GM12878 (cell line): ENCODE measurements around the gene EEF2K. TPM values are rescaled to one million over a fixed set of nuclear protein-coding genes. Genes with fewer than 3 reads are reported as not detected.

ENCODE experiments used
- ATAC-seq: fragments of 200-7000 bp; cut with Tn5 transposase; 3 replicates; pipeline ENCODE4 v1.9.1; 2020; ENCODE audit warnings: mild to moderate bottlenecking, moderate library complexity
- BruUV-seq: library from RNA; stranded (reverse); fragments of 400-500 nt; replicated peaks from 2 replicates; lab custom pipeline; 2021; lab: Mats Ljungman, UMichigan
- CTCF ChIA-PET: fragments of 300-600 bp; sonication (Branson Sonifier 250); formaldehyde crosslinking; extraction: SDS; loops from one replicate; lab custom pipeline; 2021; ENCODE audit warnings: inconsistent platforms; lab: Yijun Ruan, JAX
- POLR2A ChIA-PET: fragments of 350-600 bp; formaldehyde crosslinking; extraction: SDS; loops from one replicate; lab custom pipeline; 2021; ENCODE audit warnings: inconsistent platforms; lab: Charles Lee
- RAD21 ChIA-PET: fragments of 300-600 bp; sonication (Branson Sonifier 250); formaldehyde crosslinking; loops from one replicate; lab custom pipeline; 2023; ENCODE audit warnings: antibody characterized with exemption; ENCODE audit not compliant: unreplicated experiment; lab: Charles Lee
- SMC1A ChIA-PET: fragments of 300-600 bp; sonication (Branson Sonifier 250); formaldehyde crosslinking; loops from one replicate; lab custom pipeline; 2023; ENCODE audit not compliant: unreplicated experiment, uncharacterized antibody; lab: Charles Lee
- DNase-seq: peaks from one replicate; pipeline ENCODE4 v3.0.0-alpha.2; 2011; ENCODE audit warnings: low read depth, low spot score
- FAIRE-seq: peaks from 3 replicates; lab custom pipeline; 2011; peaks lifted over from hg19 to GRCh38; lab: Jason Lieb, UNC
- H2AFZ ChIP-seq: 2 replicates; pipeline ENCODE4 v1.6.0; 2011; ENCODE audit warnings: low read depth, low read length, control low read depth; ENCODE audit not compliant: control insufficient read depth
- H3K27ac ChIP-seq: 2 replicates; pipeline ENCODE4 v1.5.1; 2011; ENCODE audit warnings: control low read depth; ENCODE audit not compliant: control insufficient read depth, insufficient read depth
- H3K27me3 ChIP-seq, 2 experiments: replicated peaks in 1 of 2; 2 replicates each; pipeline versions ENCODE4 v1.6.0 to v1.6.1; 2011; ENCODE audit warnings: low read length in 1 of 2; ENCODE audit not compliant: control insufficient read depth in 2 of 2, insufficient read depth in 2 of 2
- H3K36me3 ChIP-seq, 2 experiments: 2 replicates each; pipeline ENCODE4 v1.5.1; 2011; ENCODE audit warnings: low read length in 1 of 2; ENCODE audit not compliant: control insufficient read depth in 2 of 2, insufficient read depth in 2 of 2
- H3K4me1 ChIP-seq: 2 replicates; pipeline ENCODE4 v1.6.1; 2011; ENCODE audit warnings: mild to moderate bottlenecking, low read length, moderate library complexity, mixed read lengths; ENCODE audit not compliant: control insufficient read depth, insufficient read depth
- H3K4me2 ChIP-seq: 2 replicates; pipeline ENCODE4 v1.6.0; 2011; ENCODE audit warnings: control low read depth; ENCODE audit not compliant: control insufficient read depth, insufficient read depth
- H3K4me3 ChIP-seq: fragments of 200-600 bp; sonication (generic); 2 replicates; pipeline ENCODE4 v1.5.1; 2016
- H3K79me2 ChIP-seq: 2 replicates; pipeline ENCODE4 v1.6.0; 2011; ENCODE audit warnings: low read length; ENCODE audit not compliant: control insufficient read depth, insufficient read depth
- H3K9ac ChIP-seq: 2 replicates; pipeline ENCODE4 v1.8.0; 2011; ENCODE audit warnings: low read length, control low read depth, mixed read lengths; ENCODE audit not compliant: control insufficient read depth, insufficient read depth
- H3K9me3 ChIP-seq: replicated peaks from 3 replicates; pipeline ENCODE4 v1.5.1; 2011; ENCODE audit warnings: mild to moderate bottlenecking, low read length; ENCODE audit not compliant: control insufficient read depth, insufficient read depth
- H4K20me1 ChIP-seq: 2 replicates; pipeline ENCODE4 v1.6.0; 2011; ENCODE audit not compliant: control insufficient read depth, insufficient read depth
- ESRRA ChIP-seq: IDR thresholded peaks from 2 replicates; pipeline ENCODE4 v1.6.1; 2012; ENCODE audit warnings: mild to moderate bottlenecking, low read length, improper control_type of control experiment
- HSF1 ChIP-seq: fragments of 150-350 bp; IDR thresholded peaks from 2 replicates; pipeline ENCODE4 v1.6.1; 2014; ENCODE audit warnings: mild to moderate bottlenecking, low read depth, low read length
- IRF4 ChIP-seq: IDR thresholded peaks from 2 replicates; pipeline ENCODE4 v1.6.1; 2011; ENCODE audit warnings: low read depth, low read length
- KLF5 ChIP-seq: fragments of 450-650 bp; IDR thresholded peaks from 2 replicates; pipeline ENCODE4 v1.6.1; 2014; ENCODE audit warnings: mild to moderate bottlenecking; ENCODE audit not compliant: partially characterized antibody
- MTA2 ChIP-seq: fragments of 450-650 bp; IDR thresholded peaks from 2 replicates; pipeline ENCODE4 v1.6.1; 2016; ENCODE audit warnings: low read depth, mild to moderate bottlenecking, moderate library complexity
- MXI1 ChIP-seq: fragments of 150-350 bp; IDR thresholded peaks from 2 replicates; pipeline ENCODE4 v1.6.1; 2011; ENCODE audit warnings: low read depth, mild to moderate bottlenecking, inconsistent platforms, low read length, improper control_type of control experiment
- POU2F2 ChIP-seq: IDR thresholded peaks from 3 replicates; pipeline ENCODE4 v1.6.1; 2011; ENCODE audit warnings: low read depth, mild to moderate bottlenecking, low read length, borderline replicate concordance
- RFX5 ChIP-seq: IDR thresholded peaks from 2 replicates; pipeline ENCODE4 v1.6.1; 2011; ENCODE audit warnings: low read depth, low read length, improper control_type of control experiment
- STAT1 ChIP-seq: fragments of 450-650 bp; conservative IDR thresholded peaks from 2 replicates; pipeline ENCODE4 v1.6.1; 2014; ENCODE audit warnings: antibody characterized with exemption, mild to moderate bottlenecking
- SUZ12 ChIP-seq: fragments of 200-600 bp; sonication (generic); IDR thresholded peaks from one replicate; pipeline ENCODE4 v1.6.1; 2018; ENCODE audit warnings: antibody characterized with exemption, mild to moderate bottlenecking; ENCODE audit not compliant: unreplicated experiment
- TCF3 ChIP-seq: IDR thresholded peaks from 2 replicates; pipeline ENCODE4 v1.6.1; 2012; ENCODE audit warnings: low read depth, mild to moderate bottlenecking, low read length, borderline replicate concordance; ENCODE audit not compliant: insufficient read depth
- ZZZ3 ChIP-seq: IDR thresholded peaks from 2 replicates; pipeline ENCODE4 v1.6.1; 2011; ENCODE audit warnings: low read depth; ENCODE audit not compliant: control insufficient read depth, insufficient read length
- WGBS: methylation state at CpG from one replicate; pipeline ENCODE4 v1.1.6; 2016; ENCODE audit warnings: low lambda C conversion rate; ENCODE audit not compliant: insufficient replicate concordance, insufficient coverage; ENCODE audit errors: missing lambda C conversion rate; 5-methylcytosine and 5-hydroxymethylcytosine counted together
- in situ Hi-C: fragments of 300-500 bp; cut with MboI; formaldehyde crosslinking; loops from 9 replicates; pipeline ENCODE4 v1.14.3; 2018; ENCODE audit warnings: mixed read lengths
- intact Hi-C: fragments of 100-400 bp; cut with micrococcal nuclease; formaldehyde crosslinking; loops from one replicate; pipeline ENCODE4 v1.14.2; 2022; ENCODE audit not compliant: unreplicated experiment
- polyA plus RNA-seq, 11 experiments: library from polyadenylated mRNA; depleted of rRNA in 4 of 11; unstranded in 6 of 11; stranded (reverse) in 5 of 11; fragments of >200 nt; fragmentation: Nextera tagmentation in 4 of 11; fragmentation: Illumina TruSeq in 1 of 11; extraction: Ambion mirVana in 4 of 11; extraction: Trizol in 1 of 11; gene quantifications; 1 replicate in 1 of 11; 2 replicates in 10 of 11; pipeline versions ENCODE4 v1.2.1 to v1.2.3, GENCODE V29; 2011 to 2016; ENCODE audit warnings: inconsistent platforms in 2 of 11, missing spikeins in 2 of 11, low read depth in 1 of 11
- total RNA-seq, 4 experiments: library from RNA; depleted of rRNA in 3 of 4; stranded (reverse); fragments of >200 nt in 3 of 4; fragmentation: Illumina TruSeq in 1 of 4; extraction: Trizol in 1 of 4; gene quantifications; 2 replicates each; pipeline versions ENCODE4 v1.2.1 to v1.2.3, GENCODE V29; 2013 to 2021
- TF ChIP-seq, protein P1 (sequence below): IDR thresholded peaks from 2 replicates; pipeline ENCODE4 v1.6.1; 2011; ENCODE audit warnings: mild to moderate bottlenecking, low read depth, low read length, moderate library complexity; ENCODE audit not compliant: insufficient replicate concordance
- TF ChIP-seq, protein P2 (sequence below): fragments of 450-650 bp; IDR thresholded peaks from 2 replicates; pipeline ENCODE4 v1.6.1; 2017; ENCODE audit warnings: mild to moderate bottlenecking, low read depth, inconsistent platforms; ENCODE audit not compliant: poor library complexity, severe bottlenecking
- TF ChIP-seq, protein P3 (sequence below): fragments of 450-650 bp; IDR thresholded peaks from 2 replicates; pipeline ENCODE4 v1.6.1; 2017; ENCODE audit warnings: low read depth, mild to moderate bottlenecking, moderate library complexity

Gene EEF2K
- total and polyA plus RNA-seq, 10 of the 15 experiments (the other 5 are each of a cell fraction or from before 2014, with no cell fraction given): 2.0 to 29.6 (median 12.2) TPM

- no peaks in the 10 kb centered on the region for H3K79me2 ChIP-seq
- no peaks in the 10 kb centered on the region for H3K4me1 ChIP-seq
- H2AFZ ChIP-seq: no peak overlapping the region
- ATAC-seq: no peak
- SMC1A ChIA-PET: interaction anchor here (0.8 to 1.4 kb wide), 2 partner anchors 9 to 68 kb away, joined by 3 read pairs; no protein-coding TSS in a partner anchor
- DNase-seq: no peak
- H3K4me3 ChIP-seq: no peak overlapping the region
- RAD21 ChIA-PET: no interaction called here
- no peaks in the 10 kb centered on the region for H4K20me1 ChIP-seq
- no peaks in the 10 kb centered on the region for H3K9me3 ChIP-seq
- no TSS peak for BruUV-seq
- over 99% methylated on average over 10 of the region's 10 CpGs for WGBS
- FAIRE-seq: no peak
- in situ Hi-C loops: loop anchor here (25.0 kb wide), 1 partner anchor 254 kb away; no protein-coding TSS in a partner anchor
- POLR2A ChIA-PET: no interaction called here
- intact Hi-C loops: no loop called here
- H3K27ac ChIP-seq: no peak overlapping the region
- no peak overlapping the region for H3K9ac ChIP-seq
- no peaks in the 10 kb centered on the region for H3K27me3 ChIP-seq
- no peak overlapping the region for H3K4me2 ChIP-seq
- H3K36me3 ChIP-seq: peaks cover 10 to 36% of the 10 kb centered on the region in 2 experiments; a peak in 3 of 4 replicates
- CTCF ChIA-PET: interaction anchor here (4.0 kb wide), 1 partner anchor 8 kb away, joined by 21 read pairs; no protein-coding TSS in a partner anchor
- TF ChIP-seq POU2F2 (no peak), ESRRA (no peak), HSF1 (no peak), KLF5 (no peak), TCF3 (no peak), IRF4 (no peak), RFX5 (no peak), STAT1 (no peak), MTA2 (no peak), SUZ12 (no peak), MXI1 (no peak), ZZZ3 (no peak)
- TF ChIP-seq, protein P1, sequence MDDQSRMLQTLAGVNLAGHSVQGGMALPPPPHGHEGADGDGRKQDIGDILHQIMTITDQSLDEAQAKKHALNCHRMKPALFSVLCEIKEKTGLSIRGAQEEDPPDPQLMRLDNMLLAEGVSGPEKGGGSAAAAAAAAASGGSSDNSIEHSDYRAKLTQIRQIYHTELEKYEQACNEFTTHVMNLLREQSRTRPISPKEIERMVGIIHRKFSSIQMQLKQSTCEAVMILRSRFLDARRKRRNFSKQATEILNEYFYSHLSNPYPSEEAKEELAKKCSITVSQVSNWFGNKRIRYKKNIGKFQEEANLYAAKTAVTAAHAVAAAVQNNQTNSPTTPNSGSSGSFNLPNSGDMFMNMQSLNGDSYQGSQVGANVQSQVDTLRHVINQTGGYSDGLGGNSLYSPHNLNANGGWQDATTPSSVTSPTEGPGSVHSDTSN: no peak
- TF ChIP-seq, protein P2, sequence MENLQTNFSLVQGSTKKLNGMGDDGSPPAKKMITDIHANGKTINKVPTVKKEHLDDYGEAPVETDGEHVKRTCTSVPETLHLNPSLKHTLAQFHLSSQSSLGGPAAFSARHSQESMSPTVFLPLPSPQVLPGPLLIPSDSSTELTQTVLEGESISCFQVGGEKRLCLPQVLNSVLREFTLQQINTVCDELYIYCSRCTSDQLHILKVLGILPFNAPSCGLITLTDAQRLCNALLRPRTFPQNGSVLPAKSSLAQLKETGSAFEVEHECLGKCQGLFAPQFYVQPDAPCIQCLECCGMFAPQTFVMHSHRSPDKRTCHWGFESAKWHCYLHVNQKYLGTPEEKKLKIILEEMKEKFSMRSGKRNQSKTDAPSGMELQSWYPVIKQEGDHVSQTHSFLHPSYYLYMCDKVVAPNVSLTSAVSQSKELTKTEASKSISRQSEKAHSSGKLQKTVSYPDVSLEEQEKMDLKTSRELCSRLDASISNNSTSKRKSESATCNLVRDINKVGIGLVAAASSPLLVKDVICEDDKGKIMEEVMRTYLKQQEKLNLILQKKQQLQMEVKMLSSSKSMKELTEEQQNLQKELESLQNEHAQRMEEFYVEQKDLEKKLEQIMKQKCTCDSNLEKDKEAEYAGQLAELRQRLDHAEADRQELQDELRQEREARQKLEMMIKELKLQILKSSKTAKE: no peak
- TF ChIP-seq, protein P3, sequence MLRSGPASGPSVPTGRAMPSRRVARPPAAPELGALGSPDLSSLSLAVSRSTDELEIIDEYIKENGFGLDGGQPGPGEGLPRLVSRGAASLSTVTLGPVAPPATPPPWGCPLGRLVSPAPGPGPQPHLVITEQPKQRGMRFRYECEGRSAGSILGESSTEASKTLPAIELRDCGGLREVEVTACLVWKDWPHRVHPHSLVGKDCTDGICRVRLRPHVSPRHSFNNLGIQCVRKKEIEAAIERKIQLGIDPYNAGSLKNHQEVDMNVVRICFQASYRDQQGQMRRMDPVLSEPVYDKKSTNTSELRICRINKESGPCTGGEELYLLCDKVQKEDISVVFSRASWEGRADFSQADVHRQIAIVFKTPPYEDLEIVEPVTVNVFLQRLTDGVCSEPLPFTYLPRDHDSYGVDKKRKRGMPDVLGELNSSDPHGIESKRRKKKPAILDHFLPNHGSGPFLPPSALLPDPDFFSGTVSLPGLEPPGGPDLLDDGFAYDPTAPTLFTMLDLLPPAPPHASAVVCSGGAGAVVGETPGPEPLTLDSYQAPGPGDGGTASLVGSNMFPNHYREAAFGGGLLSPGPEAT: no peak
Measured at GRCh38 chr16:22307838-22308237, 101.8 kb downstream of the EEF2K start.
